PFSK-1 (cell line): ENCODE data around the gene RPTOR.

ENCODE experiments used
- REST ChIP-seq, 2 experiments: IDR thresholded peaks; 2 replicates each; pipeline versions ENCODE4 v1.6.1 to v1.8.0; 2011 to 2012; ENCODE audit warnings: low read depth in 2 of 2, low read length in 2 of 2, control low read depth in 1 of 2, inconsistent platforms in 1 of 2, mild to moderate bottlenecking in 1 of 2, moderate library complexity in 1 of 2; ENCODE audit not compliant: insufficient read depth in 1 of 2
- SIN3A ChIP-seq: IDR thresholded peaks from 2 replicates; pipeline ENCODE4 v1.6.1; 2012; ENCODE audit warnings: mild to moderate bottlenecking, low read length, moderate library complexity, borderline replicate concordance; ENCODE audit not compliant: insufficient read depth

GRCh38 chr17:80538484-80538883 lies 6.2 kb upstream of the RPTOR start:
- TF ChIP-seq REST (IDR thresholded peaks at IDR 0.05; ENCODE audit: insufficient read depth in 1 of 2, low read depth in 2 of 2, low read length in 2 of 2): no peak
- TF ChIP-seq SIN3A: no peak
